Stimulated activated naive CD8-positive, alpha-beta T cell treated with anti-CD3 and anti-CD28 coated beads, Interleukin-15, Interleukin-2, amounts not matched to agents 100 U/mL and 50 U/mL, for 24 hours (primary cell): ENCODE data around the gene NRARP.
"Not testable (repeated sequence)": the region's sequence is repeated elsewhere in the genome, so short reads cannot be mapped to it uniquely, and the experiment has no call there.

ENCODE experiments used
- ATAC-seq: fragments of 150-1000 bp; cut with Tn5 transposase; one replicate; pipeline ENCODE4 v1.10.0; 2021
- DNase-seq: peaks from one replicate; pipeline ENCODE4 v3.0.0; 2021

NRARP gene, protein sequence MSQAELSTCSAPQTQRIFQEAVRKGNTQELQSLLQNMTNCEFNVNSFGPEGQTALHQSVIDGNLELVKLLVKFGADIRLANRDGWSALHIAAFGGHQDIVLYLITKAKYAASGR

DNA sequence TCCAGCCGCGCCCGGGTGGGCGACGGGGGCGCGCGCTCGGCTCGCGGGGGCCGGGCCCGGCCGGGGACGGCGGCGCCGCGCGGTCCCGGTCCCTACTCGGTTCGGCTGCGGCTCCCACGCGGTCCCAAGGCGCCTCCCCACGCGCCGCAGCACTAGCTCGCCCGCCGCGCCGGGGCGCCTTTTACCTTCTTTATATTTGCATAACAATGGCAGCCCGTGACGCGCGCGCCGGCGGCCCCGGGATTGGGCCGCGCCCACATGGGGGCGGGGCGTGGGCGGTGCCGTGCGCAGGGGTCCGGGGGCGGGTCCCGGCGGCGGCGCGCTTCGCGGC lies at the start of gene NRARP:
TSS of gene NRARP (minus strand) at position 154 of the 331 bp plus-strand sequence. CDS start 343 bp downstream, outside the sequence.
- DNase-seq (peak; percentile 94), ATAC-seq (peak; percentile 65)

DNA sequence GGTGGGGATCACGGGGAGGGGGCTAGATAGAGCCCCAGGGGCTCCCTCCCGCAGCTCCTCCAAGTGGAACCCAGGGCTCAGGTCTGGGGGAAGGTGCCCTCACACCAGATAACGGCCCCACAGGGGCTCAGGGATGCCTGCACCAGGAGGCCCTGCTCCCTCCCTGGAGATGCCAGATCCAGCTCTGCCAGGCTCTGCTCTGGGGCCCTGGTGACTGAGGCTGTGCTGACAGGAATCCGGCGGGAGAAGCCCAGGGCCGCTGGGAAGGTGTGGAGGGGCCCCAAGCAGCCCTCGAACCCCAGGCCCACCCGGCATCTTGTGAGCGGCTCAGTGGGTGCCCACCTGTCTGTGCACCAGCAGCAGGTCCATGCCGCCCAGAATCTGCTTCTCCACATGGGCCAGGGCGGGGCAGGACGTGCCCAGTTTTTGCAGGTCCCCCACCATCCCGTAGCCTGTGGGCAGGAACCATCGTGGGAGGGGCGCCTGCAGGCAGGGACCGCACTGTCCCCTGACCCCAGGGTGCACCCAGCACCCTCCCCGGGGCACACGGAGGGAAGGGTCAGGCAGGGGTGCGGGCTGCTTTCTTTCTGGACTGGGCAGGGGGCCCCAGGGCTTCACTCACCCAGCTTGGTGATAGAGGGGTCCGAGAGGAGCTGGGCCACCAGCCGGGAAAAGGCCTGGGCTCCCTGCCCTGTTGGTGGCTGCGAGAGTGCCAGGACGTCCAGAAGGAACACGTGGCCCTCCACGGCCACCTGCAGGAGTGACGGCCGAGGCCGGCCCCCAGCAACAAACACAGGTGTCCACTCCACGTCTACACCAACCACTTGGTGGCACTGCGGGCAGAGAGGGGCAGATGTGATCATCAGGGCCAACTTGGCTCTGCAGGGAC lies 48.9 kb upstream of the NRARP start:
- DNase-seq (no peak), ATAC-seq (no peak)

DNA sequence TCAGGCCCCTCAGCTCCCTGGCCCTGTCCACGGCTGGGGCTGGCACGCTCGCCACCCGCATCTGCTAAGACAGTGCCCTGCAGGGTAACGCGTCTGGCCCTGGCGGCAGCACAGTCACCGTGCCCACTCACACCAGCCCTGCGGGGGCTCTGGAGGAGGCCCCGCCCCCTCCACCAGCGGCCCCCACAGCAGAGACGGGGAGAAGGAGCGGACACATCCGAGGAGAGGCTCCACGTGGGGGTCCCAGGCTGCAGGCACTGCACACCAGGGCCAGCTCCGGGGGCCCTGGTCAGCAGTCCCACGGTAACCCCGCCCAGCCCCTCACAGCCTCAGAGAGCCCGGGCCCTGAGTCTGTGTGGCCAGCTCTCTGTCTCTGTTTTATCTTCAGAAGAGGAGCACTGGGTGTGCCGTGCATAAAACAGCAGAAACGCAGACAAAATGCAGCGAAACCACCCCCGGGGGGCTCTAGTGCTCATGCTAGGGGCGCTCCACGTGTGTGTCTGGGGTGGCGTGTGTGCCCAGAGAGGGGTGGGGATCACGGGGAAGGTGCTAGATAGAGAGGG lies 47.5 kb upstream of the NRARP start:
- DNase-seq (no peak), ATAC-seq (no peak)

DNA sequence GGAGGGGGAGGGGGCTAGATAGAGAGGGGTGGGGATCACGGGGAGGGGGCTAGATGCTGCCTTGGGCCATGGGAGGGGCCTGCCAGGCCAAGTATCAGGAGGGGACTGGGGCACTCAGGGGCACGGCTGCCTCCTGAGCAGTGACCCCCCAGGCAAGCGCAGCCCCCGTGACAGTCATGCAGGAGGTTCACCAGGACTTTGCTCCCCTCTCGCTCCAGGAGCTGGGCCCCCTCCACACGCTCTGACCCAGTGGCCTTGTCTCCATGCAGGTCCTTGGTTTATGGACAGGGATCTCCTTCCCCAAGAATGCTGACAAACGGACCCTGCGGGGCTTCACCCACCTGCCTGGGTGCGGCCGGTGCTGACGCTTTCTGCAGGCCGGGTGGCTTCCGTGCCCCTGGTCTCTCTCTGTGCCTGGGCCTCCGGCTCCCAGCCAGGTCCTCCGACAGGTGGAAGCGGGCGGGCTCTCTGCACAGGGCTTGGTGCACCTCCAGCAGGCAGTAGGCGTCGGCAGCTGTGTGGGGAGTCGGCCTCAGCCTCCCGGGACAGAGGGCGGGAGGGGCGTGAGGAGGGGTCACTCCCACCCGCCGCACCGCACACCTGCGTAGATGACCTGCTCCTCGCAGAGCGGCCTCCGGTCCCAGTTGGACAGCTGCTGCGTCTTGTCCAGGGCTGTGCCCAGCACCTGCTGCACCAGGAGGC lies 46.8 kb upstream of the NRARP start:
- no peak for ATAC-seq
- DNase-seq = no peak

DNA sequence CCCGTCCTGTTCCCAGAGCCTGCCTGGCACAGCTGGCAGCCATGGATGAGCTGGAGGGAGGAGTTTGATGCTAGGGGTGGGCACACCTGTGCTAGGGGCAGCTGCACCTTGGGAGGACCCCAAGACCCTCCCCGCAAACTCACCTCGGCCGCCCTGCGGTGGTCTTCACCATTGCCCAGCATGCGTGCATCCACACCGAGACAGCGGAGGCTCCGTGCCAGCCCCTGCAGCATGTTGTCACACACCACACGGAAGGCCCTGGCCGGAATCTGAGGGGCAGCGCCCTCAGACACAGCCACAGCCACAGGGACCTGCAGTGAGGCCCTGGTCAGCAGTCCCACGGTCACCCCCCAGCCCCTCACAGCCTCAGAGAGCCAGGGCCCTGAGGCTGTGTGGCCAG lies 45.9 kb upstream of the NRARP start:
- DNase-seq (no peak), ATAC-seq (no peak)

DNA sequence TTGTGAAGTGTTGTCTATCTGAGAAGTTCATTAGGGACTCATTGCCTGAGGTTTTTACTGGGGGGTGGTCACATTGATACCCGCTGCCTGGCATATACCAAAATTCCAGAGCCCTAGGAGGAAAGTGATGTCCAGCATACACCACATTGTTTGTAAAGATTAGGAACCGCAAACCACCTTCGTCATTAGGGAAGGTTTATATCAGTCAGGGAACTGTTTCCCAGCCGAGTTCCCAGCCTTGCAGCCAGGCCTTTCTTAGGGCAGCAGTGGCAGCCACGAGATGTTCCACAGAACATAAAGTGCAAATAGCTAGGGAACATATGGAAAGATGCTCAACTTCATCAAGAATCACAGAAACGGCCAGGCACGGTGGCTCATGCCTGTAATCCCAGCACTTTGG lies 40.4 kb upstream of the NRARP start:
- DNase-seq = no peak
- ATAC-seq = no peak

DNA sequence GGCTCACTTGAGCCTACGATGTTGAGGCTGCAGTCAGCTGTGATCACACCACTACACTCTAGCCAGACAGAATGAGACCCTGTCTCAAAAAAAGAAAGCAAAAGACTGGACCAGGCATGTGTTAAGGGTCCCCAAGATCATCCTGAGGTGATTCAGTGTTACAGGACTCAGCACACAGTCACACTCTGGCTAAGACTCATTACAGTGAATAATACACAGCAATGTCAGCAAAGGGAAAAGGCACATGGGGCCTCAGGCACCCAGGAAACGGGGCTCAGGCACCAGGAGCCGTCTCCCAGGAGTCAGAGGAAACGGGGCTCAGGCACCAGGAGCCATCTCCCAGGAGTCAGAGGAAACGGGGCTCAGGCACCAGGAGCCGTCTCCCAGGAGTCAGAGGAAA lies 39.2 kb upstream of the NRARP start:
- DNase-seq (no peak), ATAC-seq (no peak)

DNA sequence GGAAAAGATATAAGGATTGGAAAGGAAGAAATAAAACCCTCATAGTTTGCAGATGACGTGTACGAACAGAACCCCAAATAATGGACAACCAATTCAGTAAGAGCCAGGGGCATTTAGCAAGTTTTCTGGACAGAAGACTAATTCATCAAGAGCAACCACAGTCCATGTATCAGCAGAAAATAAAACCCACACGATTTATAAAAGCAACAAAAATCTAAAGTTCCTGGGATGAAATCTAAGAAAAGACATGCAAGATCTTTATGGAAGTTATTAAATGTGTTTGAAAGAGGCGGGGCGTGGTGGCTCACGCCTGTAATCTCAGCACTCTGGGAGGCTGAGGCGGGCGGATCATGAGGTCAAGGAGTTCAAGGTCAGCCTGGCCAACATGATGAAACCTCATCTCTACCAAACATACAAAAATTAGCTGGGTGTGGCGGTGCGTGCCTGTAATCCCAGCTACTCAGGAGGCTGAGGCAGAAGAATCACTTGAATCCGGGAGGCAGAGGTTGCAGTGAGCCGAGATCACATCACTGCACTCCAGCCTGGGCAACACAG lies 37.9 kb upstream of the NRARP start:
- ATAC-seq = not testable (repeated sequence)

DNA sequence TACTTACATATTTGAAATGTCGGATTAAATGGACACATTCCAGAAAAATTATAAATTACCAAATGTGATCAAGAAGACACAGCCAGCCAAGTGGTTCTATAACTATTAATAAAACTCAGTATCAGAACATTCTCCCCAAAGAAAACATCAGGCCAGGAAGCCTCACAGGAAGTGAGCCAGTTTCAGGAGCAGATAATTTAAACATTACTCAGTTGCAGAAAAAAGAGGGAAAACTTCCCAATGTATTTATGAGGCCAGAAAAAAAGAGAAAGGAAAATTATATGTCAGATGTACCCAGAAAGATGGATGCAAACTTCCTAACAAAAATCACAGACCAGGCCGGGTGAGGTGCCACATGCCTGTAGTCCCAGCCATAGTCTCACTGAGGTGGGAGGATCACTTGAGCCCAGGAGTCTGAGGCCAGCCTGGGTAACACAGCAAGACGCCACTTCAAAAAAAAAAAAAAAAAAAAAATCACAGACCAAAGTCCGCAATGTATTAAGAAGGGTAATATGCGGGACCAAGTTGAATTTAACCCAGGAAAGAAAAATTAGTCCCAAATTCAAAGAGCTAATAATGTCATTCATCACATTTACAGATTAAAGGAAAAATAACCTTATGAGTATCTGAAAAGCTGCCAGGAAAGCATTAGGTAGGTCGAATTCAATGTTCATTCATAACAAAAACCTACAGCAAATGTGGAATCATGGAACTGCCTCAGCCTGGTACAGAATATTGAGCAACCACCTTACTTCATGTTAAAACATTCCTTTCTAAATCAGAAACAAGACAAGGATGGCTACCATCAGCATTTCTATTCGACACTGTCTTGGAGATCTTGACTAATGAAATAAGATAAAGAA lies 37.2 kb upstream of the NRARP start:
- no peak for DNase-seq
- ATAC-seq = no peak

More for the DNA sequence above, 37.9 kb upstream of the NRARP start:
- DNase-seq = not testable (repeated sequence)

DNA sequence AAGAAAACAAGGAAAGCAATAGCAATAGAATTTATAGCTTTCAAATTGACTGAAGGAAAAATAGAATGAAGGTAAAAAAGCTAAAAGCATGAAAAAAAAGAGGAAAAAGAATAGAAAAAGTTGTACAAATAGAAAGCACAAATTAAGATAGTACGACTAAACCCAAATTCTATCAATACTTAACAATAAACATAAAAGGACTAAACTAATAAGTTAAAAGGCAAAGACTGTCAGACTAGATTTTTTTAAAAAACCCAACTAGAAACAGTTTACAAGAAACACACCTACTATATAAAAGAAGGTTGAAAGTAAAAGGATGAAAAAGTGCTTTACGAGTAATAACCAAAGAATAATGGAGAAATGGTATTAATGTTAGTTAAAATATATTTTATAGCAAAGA lies 34.7 kb upstream of the NRARP start:
- DNase-seq (no peak), ATAC-seq (no peak)

DNA sequence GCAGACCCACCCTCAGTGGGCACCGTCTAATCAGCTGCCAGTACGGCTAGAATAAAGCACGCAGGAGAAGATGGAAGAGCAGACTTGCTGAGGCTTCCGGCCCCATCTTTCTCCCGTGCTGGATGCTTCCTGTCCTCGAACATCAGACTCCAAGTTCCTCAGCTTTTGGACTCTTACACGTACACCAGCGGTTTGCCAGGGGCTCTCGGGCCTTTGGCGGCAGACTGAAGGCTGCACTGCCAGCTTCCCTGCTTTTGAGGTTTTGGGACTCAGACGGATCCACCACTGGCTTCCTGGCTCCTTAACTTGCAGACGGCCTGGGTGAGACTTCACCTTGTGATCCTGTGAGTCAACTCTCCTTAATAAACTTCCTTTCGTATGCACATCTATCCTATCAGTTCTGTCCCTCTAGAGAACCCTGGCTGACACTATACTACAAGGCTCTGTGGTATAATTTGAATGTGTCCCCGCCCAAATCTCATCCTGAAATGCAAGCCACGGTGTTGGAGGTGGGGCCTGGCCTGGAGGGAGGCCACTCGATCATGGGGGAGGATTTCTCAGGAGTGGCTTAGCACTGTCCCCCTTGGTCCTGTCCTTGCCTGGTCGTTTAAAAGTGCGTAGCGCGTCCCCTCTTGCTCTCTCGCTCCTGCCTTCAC lies 31.1 kb upstream of the NRARP start:
- DNase-seq (no peak), ATAC-seq (no peak)

DNA sequence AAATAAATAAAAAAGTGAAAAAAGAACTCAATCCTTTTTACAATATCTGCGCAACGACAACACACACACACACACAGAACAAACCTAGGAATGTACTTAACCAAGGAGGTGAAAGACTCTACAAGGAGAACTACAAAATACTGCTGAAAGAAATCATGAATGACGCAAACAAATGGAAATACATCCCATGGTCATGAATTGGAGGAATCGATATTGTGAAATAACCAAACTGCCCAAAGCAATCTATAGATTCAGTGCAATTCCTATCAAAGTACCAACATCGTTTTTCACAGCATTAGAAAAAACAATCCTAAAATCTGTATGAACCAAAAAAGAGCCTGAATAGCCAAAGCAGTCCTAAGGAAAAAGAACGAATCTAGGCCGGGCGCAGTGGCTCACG lies 29.9 kb upstream of the NRARP start:
- ATAC-seq (no peak), DNase-seq (no peak)

DNA sequence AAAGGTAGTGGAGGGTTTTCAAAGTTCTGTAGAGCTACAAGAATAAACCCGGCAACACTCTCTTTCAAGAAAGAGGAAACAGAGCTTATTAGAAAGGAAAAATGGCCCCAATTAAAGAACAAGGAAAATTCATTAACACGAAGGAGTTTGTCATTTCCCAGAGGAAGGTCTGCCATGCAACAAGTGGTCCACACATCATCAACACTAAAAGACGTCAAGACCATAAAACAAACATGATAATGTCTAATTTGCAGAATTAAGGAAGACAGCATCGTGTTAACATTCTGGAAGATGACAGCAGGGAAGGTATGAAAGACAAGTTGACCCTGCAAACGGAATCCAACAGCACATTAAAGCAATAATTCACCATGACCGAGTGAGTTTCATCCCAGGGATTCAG lies 28.6 kb upstream of the NRARP start:
- ATAC-seq = no peak
- no peak for DNase-seq

DNA sequence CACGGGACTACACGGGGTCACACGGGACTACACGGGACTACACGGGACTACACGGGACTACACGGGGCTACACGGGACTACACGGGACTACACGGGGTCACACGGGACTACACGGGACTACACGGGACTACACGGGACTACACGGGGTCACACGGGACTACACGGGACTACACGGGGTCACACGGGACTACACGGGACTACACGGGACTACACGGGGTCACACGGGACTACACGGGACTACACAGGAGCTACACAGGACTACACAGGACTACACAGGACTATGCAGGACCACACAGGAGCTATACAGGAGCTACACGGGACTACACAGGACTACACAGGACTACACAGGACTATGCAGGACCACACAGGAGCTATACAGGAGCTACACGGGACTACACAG lies 27.5 kb upstream of the NRARP start:
- not testable (repeated sequence) for DNase-seq, ATAC-seq

DNA sequence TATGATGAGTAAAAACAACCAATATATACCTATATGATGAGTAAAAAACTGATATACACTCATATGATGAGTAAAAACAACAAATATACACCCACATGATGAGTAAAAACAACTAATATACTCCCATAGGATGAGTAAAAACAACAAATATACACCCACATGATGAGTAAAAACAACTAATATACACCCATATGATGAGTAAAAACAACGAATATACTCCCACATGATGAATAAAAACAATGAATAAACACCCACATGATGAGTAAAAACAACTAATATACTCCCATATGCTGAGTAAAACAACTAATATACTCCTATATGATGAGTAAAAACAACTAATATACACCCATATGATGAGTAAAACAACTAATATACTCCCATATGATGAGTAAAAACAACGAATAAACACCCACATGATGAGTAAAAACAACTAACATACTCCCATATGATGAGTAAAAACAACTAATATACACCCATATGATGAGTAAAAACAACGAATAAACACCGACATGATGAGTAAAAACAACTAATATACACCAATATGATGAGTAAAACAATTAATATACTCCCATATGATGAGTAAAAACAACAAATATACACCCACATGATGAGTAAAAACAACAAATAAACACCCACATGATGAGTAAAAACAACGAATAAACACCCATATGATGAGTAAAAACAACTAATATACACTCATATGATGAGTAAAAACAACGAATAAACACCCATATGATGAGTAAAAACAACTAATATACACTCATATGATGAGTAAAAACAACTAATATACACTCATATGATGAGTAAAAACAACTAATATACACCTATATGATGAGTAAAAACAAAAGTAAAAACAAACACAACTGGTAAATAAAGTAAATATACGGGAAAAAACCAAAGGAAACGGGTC lies 25.8 kb upstream of the NRARP start:
- ATAC-seq, DNase-seq: not testable (repeated sequence)

DNA sequence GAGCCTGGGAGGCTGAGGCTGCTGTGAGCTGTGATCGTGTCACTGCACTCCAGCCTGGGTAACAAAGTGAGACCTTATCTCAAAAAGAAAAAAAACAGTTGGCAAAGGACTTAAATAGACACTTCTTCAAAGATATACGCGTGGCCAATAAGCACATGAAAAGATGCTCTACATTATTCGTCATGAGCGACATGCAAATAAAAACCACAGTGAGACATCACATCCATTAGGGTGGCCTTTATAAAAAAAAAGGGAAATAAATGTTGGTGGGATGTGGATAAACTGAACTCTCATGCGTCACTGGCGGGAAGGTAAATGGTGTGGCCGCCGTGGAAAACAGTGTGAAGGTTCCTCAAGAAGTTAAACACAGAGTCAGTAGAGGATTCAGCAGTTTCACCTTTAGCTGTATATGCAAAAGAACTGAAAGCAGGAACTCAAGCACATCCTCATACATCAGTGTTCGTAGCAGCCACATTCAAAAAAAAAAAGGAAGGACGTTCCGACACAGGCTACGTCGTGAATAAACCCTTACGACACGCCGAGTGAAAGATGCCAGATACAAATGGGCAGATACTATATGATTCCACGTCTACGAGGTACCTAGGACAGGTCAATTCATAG lies 24.5 kb upstream of the NRARP start:
- no peak for DNase-seq
- peak; percentile 75 for ATAC-seq

DNA sequence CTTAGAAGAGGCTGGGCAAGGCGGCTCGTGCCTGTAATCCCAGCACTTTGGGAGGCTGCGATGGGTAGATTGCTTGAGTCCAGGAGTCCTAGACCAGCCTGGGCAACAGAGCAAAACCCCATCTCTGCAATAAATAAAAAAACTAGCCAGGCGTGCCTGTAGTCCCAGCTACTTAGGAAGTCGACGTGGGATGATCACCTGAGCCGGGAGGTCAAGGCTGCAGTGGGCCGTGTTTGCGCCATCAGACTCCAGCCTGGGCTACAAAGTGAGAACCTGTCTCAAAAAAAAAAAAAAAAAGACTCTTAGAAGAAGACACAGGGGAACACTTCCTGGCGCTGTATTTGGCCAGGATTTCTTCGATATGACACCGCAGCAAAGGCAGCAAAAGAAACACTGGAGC lies 23.7 kb upstream of the NRARP start:
- ATAC-seq = no peak
- DNase-seq = no peak

DNA sequence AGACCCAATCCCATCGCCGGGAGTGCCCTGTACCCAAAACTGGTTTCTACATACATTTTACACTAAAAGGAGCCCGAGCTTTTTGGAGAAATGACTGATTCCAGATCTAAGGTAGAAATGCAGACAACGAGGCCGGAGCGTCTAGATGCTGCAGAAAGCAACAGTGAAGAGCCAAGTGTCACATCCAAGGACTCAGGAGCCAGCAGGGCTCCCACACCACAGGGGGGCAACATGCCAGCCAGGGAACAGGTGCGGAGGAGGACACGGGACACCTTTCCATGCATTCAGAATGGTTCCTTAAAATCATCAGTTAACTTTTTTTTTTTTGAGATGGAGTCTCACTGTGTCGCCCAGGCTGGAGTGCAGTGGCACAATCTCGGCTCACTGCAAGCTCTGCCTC lies 23.1 kb upstream of the NRARP start:
- ATAC-seq = no peak
- DNase-seq = no peak

DNA sequence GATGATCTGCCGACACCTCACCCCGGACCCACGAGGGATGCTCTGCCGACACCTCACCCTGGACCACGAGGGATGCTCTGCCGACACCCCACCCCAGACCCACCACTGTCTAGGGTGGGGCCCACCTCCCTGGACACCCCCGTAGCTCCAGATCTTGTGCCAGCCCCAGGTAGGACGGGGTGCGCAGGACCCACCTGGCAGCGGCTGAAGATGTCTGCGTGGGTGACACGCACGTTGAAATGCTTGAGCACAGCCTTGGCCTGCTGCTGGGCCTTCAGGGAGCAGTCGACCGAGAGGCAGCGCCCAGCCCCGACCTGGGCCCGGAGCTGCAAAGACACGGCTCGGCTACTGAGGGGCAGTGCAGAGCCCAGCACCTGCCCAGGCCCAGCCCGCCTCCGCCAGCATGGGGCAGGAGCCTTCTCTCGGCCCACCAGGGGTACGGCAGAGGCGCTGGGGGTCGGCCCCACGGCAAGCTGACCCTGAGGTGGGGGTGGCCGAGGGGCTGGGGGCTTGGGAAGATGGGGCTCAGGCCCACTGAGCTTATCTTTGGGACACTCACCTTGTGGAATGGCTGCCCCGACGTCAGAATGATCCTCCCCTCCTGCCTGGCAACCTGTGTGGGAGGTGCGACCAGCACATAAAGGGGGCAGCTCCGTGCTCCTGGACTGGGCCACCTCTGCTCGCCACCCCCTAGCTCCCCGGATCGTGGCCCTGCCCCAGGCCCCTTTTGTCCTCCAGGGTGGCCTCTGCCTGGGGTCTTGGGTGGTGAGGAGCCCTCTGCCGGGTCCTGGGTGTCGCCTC lies 21.7 kb upstream of the NRARP start:
- DNase-seq (no peak), ATAC-seq (no peak)
